GM21423 (cell line): ENCODE results near the gene SMG9.

Experiments used
- ATAC-seq: cut with Tn5 transposase; IDR thresholded peaks from one replicate; pipeline ENCODE4 v1.9.1; 2021; ENCODE audit warnings: mild to moderate bottlenecking, moderate library complexity; ENCODE audit not compliant: unreplicated experiment

Gene SMG9

GRCh38 chr19:43726736-43727592 is 27.8 kb downstream of the SMG9 start:
- ATAC-seq: no peak

- ATAC-seq: no peak
Measured at GRCh38 chr19:43725468-43725867, 29.3 kb downstream of the SMG9 start.

- ATAC-seq: no peak
Measured at GRCh38 chr19:43724896-43725295, 29.9 kb downstream of the SMG9 start.

- no peak for ATAC-seq
Measured at GRCh38 chr19:43723588-43723987, 31.2 kb downstream of the SMG9 start.

- no peak for ATAC-seq
Measured at GRCh38 chr19:43721469-43722048, 33.2 kb downstream of the SMG9 start.

GRCh38 chr19:43720936-43721335 is 33.8 kb downstream of the SMG9 start:
- no peak for ATAC-seq

GRCh38 chr19:43719918-43720317 is 34.8 kb downstream of the SMG9 start:
- no peak for ATAC-seq

- no peak for ATAC-seq
Measured at GRCh38 chr19:43719378-43719868, 35.3 kb downstream of the SMG9 start.

- no peak for ATAC-seq
Measured at GRCh38 chr19:43718627-43719377, 36.0 kb downstream of the SMG9 start.

- ATAC-seq: no peak
Measured at GRCh38 chr19:43715776-43716175, 39.0 kb downstream of the SMG9 start, which contains the start of gene IRGC. TSS of gene IRGC (plus strand) at chr19:43716076. CDS start at chr19:43718559, 2,483 bp downstream.

GRCh38 chr19:43713208-43713607 is 41.6 kb downstream of the SMG9 start:
- ATAC-seq: no peak

- ATAC-seq: no peak
Measured at GRCh38 chr19:43711751-43712355, 42.9 kb downstream of the SMG9 start.

- no peak for ATAC-seq
Measured at GRCh38 chr19:43708716-43709115, 46.0 kb downstream of the SMG9 start.

- ATAC-seq: no peak
Measured at GRCh38 chr19:43707158-43707712, 47.5 kb downstream of the SMG9 start.

GRCh38 chr19:43705729-43706128 is 49.0 kb downstream of the SMG9 start:
- no peak for ATAC-seq

GRCh38 chr19:43704002-43704705 is 50.6 kb downstream of the SMG9 start:
- ATAC-seq: no peak

GRCh38 chr19:43700395-43701000 is 54.3 kb downstream of the SMG9 start:
- no peak for ATAC-seq

GRCh38 chr19:43699506-43700394 is 55.0 kb downstream of the SMG9 start:
- no peak for ATAC-seq

- ATAC-seq: no peak
Measured at GRCh38 chr19:43697295-43697694, 57.5 kb downstream of the SMG9 start.
